HepG2 (cell line): ENCODE data around the gene RNF14. TPM values are rescaled to one million over a fixed set of nuclear protein-coding genes. Genes with fewer than 3 reads are reported as not detected.

Experiments
- AGO1 ChIP-seq: fragments of 200-400 bp; formaldehyde crosslinking; IDR thresholded peaks from 2 replicates; pipeline ENCODE4 v1.6.1; 2017; ENCODE audit warnings: mild to moderate bottlenecking, low read depth, low read length, moderate library complexity; ENCODE audit not compliant: poor library complexity, severe bottlenecking
- DDIT3 ChIP-seq: sonication (generic); formaldehyde crosslinking; IDR thresholded peaks from 2 replicates; pipeline ENCODE4 v1.4.0; 2020; ENCODE audit warnings: mild to moderate bottlenecking, missing genetic modification reagents
- DNMT3B ChIP-seq: conservative IDR thresholded peaks from 2 replicates; pipeline ENCODE4 v1.6.1; 2016; ENCODE audit warnings: missing biosample characterization, control low read depth
- HDAC1 ChIP-seq: sonication (generic); formaldehyde crosslinking; IDR thresholded peaks from 2 replicates; pipeline ENCODE4 v1.5.1; 2020; ENCODE audit warnings: mild to moderate bottlenecking, missing genetic modification reagents
- HHEX ChIP-seq: IDR thresholded peaks from 2 replicates; pipeline ENCODE4 v1.6.1; 2016; ENCODE audit warnings: control low read depth
- HMGXB4 ChIP-seq, 2 experiments: sonication (generic) in 1 of 2; formaldehyde crosslinking in 1 of 2; IDR thresholded peaks; 2 replicates each; pipeline versions ENCODE4 v1.4.0 to v1.6.1; 2018 to 2020; ENCODE audit warnings: missing genetic modification reagents in 2 of 2, borderline replicate concordance in 1 of 2, low read depth in 1 of 2, mild to moderate bottlenecking in 1 of 2, missing biosample characterization in 1 of 2
- MAX ChIP-seq: IDR thresholded peaks from 2 replicates; pipeline ENCODE4 v1.6.1; 2012; ENCODE audit warnings: inconsistent platforms
- PRDM15 ChIP-seq: sonication (generic); formaldehyde crosslinking; IDR thresholded peaks from 2 replicates; pipeline ENCODE4 v1.4.0; 2020; ENCODE audit warnings: missing genetic modification reagents
- RNF219 ChIP-seq: sonication (generic); formaldehyde crosslinking; IDR thresholded peaks from 2 replicates; pipeline ENCODE4 v1.5.0; 2020; ENCODE audit warnings: mild to moderate bottlenecking, missing genetic modification reagents
- SRSF9 ChIP-seq: fragments of 200-400 bp; formaldehyde crosslinking; IDR thresholded peaks from 2 replicates; pipeline ENCODE4 v1.6.1; 2018; ENCODE audit warnings: borderline replicate concordance, mild to moderate bottlenecking, low read depth, low read length; ENCODE audit not compliant: insufficient read depth, poor library complexity, severe bottlenecking
- TBP ChIP-seq: sonication (generic); formaldehyde crosslinking; IDR thresholded peaks from 2 replicates; pipeline ENCODE4 v1.5.0; 2020; ENCODE audit warnings: missing genetic modification reagents
- THAP11 ChIP-seq: IDR thresholded peaks from 2 replicates; pipeline ENCODE4 v1.6.1; 2016; ENCODE audit warnings: missing biosample characterization, missing genetic modification reagents
- U2AF2 ChIP-seq: fragments of 200-400 bp; formaldehyde crosslinking; IDR thresholded peaks from 2 replicates; pipeline ENCODE4 v1.6.1; 2017; ENCODE audit warnings: low read depth, mild to moderate bottlenecking, low read length
- ZNF12 ChIP-seq: sonication (generic); formaldehyde crosslinking; IDR thresholded peaks from 2 replicates; pipeline ENCODE4 v1.5.0; 2020; ENCODE audit warnings: missing genetic modification reagents
- ZNF383 ChIP-seq: sonication (generic); formaldehyde crosslinking; IDR thresholded peaks from 2 replicates; pipeline ENCODE4 v1.4.0; 2020; ENCODE audit warnings: missing genetic modification reagents, mild to moderate bottlenecking, borderline replicate concordance
- ZNF503 ChIP-seq: sonication (generic); formaldehyde crosslinking; IDR thresholded peaks from 2 replicates; pipeline ENCODE4 v1.4.0; 2020; ENCODE audit warnings: missing genetic modification reagents
- ZNF577 ChIP-seq: sonication (generic); formaldehyde crosslinking; IDR thresholded peaks from 2 replicates; pipeline ENCODE4 v1.4.0; 2020; ENCODE audit warnings: mild to moderate bottlenecking, low read depth, missing genetic modification reagents, borderline replicate concordance
- polyA plus RNA-seq, 8 experiments: library from polyadenylated mRNA; depleted of rRNA in 3 of 8; stranded (reverse) in 7 of 8; unstranded in 1 of 8; fragments of >200 nt; fragmentation: Illumina TruSeq in 4 of 8; extraction: Trizol in 4 of 8; gene quantifications; 2 replicates each; pipeline versions ENCODE4 v1.2.1 to v1.2.3, GENCODE V29; 2011 to 2016; ENCODE audit warnings: low read depth in 4 of 8, missing spikeins in 1 of 8, mixed read lengths in 1 of 8; ENCODE audit not compliant: insufficient read depth in 1 of 8
- total RNA-seq, 5 experiments: library from RNA; depleted of rRNA; stranded (reverse); fragments of >200 nt; fragmentation: Illumina TruSeq; extraction: Trizol; gene quantifications; 2 replicates each; pipeline ENCODE4 v1.2.3, GENCODE V29; 2016; ENCODE audit warnings: low read depth in 1 of 5

Gene RNF14
- total and polyA plus RNA-seq, 2 of the 13 experiments (the other 11 are each of a cell fraction or from before 2014, with no cell fraction given): 11.3 to 28.1 TPM

GRCh38 chr5:141923448-141924313 is 45.2 kb upstream of the RNF14 start, which contains the start of gene DELE1 (continued):
- TF ChIP-seq PRDM15 (CRISPR knock-in tag): 0 out of 2 replicates have a peak, but pooled peaks have one; percentile 22
- no peak for TF ChIP-seq DNMT3B (CRISPR knock-in tag)
- 0 out of 2 replicates have a peak, but pooled peaks have one; percentile 49 for TF ChIP-seq ZNF383 (CRISPR knock-in tag)
- peak; percentile 75 for TF ChIP-seq HDAC1 (CRISPR knock-in tag)
- no peak for TF ChIP-seq HHEX (CRISPR knock-in tag)
- TF ChIP-seq TBP (CRISPR knock-in tag): no peak
- no peak for TF ChIP-seq U2AF2
- peak; percentile 87 to 92 for TF ChIP-seq HMGXB4 (CRISPR knock-in tag; IDR thresholded peaks at IDR 0.05; ENCODE audit: borderline replicate concordance in 1 of 2, low read depth in 1 of 2)
- TF ChIP-seq ZNF12 (CRISPR knock-in tag): 0 out of 2 replicates have a peak, but pooled peaks have one; percentile 19
- TF ChIP-seq DDIT3 (CRISPR knock-in tag): no peak
- peak; percentile 79; the same call in 1 of the 2 replicates for TF ChIP-seq ZNF577 (CRISPR knock-in tag)
- no peak for TF ChIP-seq SRSF9
- TF ChIP-seq MAX: peak; percentile 88
- TF ChIP-seq THAP11 (CRISPR knock-in tag): peak; percentile 88
- peak; percentile 84 for TF ChIP-seq AGO1
- no peak for TF ChIP-seq ZNF503 (CRISPR knock-in tag)
- TF ChIP-seq RNF219 (CRISPR knock-in tag): no peak
